HG03457 (cell line): ENCODE data around the gene LIF.
A peak's percentile ranks its signal among the peaks of the same experiment; 100 is the strongest.

ENCODE experiments used
- ATAC-seq: cut with Tn5 transposase; IDR thresholded peaks from one replicate; pipeline ENCODE4 v1.9.1; 2021; ENCODE audit warnings: moderate number of reproducible peaks; ENCODE audit not compliant: unreplicated experiment

The LIF gene

DNA sequence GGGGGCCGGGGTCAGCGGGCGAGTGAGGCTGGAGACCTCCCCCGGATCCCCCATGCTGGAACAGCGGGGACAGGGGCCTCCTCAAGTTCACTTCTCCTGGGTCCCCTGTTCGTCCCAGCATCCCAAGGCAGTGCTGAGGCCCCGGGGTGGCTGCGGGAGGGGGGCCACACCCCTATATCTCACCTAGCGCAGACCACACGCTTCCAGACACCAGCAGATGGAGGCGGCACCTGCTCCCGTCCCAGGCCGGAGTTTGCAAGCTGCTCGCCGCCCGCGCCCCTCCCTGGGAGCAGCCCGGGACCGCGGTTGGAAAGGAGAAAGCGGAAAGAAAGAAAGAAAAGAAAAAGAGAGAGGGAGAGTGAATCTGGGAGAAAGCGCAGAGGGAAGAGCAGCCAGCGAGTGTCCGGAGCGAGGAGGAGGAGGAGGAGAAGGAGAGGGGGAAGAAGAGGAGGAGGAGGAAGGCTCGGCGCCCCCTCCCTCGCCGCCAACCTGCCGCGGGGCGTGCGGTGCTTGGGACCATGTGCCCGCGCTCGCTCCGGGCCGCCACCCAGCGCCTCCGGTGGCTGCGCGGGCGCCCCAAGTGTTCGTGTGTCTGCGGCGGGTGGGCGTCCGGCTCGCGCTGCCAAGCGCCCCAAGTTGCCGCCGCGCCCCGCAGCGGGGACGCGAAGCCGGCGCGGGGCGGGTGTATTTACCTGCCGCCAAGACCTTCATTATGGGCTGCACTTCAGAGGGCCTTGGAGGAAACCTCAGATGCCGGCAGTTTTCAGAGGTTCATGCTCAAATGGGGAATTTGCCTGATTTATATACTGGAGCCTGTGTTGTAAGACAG, at the start of gene LIF:
LIF (minus strand) TSS at position 775 of the 829 bp plus-strand sequence; CDS start at position 711, 64 bp downstream.
- ATAC-seq: no peak

DNA sequence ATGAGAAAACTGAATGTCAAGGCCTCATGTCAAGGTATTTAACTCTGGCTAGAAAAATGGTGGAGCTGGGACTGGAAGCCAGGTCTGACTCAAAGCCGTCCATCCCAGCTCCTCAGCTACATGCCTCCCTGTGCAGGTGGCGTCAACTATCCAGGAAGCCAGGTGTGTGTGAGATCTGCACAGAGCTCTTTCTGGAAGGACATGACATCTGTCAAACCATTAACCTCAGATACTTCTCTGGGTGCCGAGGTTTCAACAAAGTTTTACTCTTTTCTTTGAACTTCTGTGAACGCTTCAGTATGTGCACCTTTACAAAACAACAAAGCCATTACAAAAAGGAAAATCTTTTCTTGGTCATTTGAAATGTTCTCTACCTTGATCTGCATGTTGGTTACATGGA, 49.8 kb upstream of the LIF start:
- ATAC-seq: no peak

DNA sequence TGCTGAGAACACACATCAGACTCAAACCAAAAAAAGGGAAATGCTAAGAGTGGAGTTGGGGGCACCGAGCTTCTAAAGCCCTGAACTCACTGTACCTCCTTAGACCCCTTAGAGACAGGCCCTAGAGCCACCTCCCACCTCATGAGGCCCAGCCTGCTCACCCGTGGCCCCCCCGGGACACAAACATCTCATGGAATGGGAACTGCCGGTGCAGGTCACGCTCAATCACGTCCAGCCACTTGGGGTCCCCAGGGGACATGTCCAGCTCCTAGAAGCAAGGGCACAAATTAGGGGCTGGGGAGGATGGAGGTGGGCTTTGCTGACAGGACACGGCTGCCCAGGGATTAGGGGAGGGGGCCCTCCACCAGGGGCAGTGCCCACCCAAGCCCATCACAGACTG, 49.0 kb upstream of the LIF start:
- ATAC-seq: no peak

DNA sequence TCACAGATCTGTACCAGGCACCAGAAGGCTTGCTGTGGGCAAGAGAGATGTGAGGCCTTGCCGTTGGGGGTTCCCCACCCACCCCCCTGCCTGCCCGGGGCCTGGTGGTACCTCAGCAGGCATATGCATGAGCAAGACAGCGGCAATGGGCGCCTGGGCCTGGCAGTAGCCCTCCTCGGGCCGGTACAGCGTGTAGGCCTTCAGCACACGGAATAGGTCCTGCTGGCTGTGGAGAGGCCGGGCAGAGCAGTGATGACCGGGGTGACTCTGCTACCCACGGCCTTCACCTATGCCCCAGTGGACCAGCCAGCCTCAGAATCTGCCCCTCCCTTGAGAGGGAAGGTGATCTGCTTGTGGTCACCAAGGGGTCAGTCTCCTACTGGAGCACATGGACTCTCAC, 48.3 kb upstream of the LIF start:
- no peak for ATAC-seq

DNA sequence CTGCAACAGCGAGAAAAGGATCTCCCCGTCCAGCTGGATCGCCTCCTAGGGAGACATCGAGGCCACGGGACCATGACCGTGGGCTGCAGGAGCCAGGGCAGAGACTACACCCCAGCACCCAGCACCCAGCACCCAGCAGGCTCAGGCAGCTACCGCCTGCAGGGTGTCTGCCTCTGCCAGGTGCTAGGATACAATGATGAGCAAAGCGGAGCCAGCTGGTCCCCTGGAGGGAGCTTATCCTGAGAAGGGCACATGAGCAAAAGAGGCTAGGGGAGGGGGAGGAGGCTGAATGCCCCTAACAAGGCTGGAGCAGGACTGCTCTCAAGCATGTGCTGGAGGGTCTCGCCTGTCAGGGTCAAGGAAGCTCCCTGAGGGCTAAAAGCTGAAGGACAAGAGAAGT, 47.5 kb upstream of the LIF start:
- no peak for ATAC-seq

DNA sequence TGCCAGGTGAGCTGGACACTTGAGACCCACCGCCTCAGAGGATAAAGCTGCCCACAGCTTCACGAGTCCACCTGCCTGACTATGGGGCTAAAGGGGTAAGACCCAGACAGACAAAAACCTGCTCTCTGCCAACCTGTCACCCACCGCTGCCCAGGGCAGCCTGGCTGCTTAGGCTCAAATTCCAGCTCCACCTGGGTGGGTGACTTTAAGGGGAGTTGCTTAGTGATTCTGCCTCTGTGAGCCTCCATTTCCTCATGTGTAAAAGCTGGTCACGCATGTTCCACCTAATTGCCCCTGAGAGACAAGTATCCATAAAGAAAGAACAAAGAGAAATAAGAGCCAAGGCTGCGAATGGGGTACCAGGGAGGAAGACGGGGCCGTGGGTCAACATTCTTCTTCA, 46.5 kb upstream of the LIF start:
- ATAC-seq: no peak

DNA sequence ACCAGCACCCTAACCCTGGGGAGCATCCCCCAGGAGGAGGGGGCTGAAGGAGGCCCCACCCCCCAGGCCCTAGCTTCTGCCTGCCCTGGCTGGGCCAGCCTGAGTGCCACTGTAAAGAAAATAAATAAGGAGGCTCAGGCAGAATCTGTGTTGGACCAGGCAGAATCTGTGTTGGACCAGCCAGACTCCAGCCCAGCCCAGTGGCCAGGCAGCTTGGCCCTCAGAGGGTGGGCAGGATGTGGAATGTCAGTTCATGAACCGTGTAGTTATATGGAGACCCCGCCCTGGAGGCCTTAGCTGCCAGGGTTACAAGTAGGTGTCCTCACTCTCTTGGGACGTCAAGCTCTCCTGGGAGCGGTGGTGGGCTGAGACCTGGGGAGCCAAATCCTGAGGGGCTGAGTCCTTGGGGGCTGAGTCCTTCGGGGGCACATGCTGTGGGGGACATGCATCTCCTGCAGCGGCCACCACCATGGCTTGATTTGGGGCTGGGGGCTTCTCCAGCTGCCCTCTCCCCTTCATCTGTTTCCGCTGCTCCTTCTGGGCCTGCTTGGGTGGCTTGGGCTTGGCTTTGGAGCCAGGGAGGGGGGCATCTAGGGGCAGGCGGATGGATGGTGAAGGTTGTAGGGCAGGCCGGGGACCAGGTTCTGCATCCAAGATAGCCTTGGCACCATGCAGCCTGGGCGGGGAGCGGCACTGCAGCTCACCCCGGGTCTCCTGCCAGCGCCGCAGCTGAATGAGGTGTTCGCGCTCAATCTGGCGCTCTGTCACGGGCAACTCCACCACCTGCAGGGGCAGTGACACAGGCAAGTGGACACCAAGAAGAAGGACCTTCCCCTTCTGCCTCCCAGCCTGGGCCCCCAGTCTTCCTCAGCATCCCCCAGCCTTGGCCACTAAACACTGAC, 45.8 kb upstream of the LIF start:
- no peak for ATAC-seq

DNA sequence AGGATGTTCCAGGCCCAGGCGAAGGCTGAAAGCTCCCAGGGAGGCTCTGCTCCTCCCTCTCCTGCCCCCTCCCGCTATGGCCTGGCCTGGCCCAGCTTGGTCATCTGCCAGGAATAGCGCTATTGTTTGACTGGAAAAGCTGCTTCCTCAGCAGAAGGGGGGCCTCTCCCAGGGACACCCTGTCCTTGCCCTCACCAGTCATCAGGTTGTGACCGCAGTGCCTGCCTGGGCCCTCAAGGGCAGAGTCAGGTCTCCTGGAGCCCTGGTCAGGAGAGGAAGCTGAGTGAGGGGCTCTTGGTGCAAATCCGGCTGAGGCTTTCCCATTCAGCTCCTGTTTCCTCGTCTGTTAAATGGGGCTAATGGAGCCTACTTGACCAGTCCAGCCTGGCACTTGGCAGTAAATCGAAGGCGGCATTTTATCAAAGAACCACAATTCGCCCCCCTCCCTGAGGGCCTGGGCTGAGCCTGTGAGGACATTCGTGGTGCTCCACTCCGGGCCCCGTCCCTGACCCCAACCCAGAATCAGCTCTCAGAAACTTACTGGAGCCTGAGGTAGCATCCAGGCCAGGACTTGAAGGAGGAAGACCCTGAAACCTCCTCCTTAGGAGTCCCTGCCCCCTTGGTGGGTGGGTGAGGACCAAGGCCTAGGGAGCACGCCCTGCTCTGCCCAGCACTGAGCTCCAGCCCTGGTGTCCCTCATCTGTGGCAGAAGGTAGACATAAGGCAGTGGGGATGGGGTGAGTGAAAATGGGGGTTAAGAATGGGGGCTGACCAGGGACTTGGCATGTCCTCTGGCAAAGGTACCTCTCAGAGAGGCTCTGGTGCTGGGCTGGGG, 44.7 kb upstream of the LIF start:
- no peak for ATAC-seq

DNA sequence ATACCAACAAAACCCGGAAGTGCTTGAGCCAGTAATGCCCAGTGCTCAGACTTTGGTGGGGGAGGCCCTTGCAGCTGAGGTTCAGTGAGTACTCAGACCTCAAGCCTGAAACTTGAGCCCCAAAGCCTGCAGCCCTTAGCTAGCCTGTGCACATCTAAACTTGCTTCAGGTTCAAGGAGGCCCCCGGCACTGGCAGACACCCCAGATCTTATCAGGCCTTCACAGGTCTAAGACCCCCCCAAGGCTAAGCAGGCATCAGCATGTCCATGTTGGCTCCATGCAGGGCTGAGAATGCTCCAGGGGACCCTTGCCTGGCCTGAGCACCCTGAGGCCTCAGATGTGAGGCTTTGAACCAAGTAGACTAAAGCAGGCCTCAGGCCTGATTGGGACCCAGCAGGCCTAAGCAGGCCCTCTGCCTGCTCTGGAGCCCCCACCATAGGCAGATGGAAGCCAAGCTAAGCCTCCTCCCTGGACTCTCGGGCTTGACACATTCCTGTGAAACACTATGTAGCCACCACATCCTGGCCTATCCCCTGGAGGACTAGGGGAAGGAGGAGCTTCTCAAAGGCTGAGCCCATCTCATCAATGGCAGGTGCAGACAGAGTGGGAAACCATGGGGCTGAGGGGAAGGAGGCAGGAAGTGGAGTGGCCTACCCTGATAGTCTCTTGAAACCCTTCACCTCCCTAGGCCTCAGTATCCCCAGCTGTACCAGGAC, 43.9 kb upstream of the LIF start:
- ATAC-seq: no peak

DNA sequence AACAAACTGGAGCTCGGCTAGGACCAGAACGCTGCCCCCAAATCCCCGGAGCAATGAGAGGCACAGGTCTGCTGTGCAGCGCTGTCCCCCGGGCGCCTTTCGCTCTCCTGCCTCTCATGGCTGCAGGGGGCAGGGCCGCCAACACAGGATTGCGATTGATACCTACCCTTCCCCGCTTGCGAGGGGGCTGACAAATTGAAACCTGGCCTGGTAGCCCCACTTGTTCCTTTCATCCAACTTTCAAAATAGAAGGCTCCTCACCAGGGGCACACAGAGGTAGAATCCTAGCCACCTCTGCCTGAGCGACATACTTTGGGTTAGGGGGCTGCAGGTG, 43.4 kb upstream of the LIF start:
- peak; percentile 5 for ATAC-seq

DNA sequence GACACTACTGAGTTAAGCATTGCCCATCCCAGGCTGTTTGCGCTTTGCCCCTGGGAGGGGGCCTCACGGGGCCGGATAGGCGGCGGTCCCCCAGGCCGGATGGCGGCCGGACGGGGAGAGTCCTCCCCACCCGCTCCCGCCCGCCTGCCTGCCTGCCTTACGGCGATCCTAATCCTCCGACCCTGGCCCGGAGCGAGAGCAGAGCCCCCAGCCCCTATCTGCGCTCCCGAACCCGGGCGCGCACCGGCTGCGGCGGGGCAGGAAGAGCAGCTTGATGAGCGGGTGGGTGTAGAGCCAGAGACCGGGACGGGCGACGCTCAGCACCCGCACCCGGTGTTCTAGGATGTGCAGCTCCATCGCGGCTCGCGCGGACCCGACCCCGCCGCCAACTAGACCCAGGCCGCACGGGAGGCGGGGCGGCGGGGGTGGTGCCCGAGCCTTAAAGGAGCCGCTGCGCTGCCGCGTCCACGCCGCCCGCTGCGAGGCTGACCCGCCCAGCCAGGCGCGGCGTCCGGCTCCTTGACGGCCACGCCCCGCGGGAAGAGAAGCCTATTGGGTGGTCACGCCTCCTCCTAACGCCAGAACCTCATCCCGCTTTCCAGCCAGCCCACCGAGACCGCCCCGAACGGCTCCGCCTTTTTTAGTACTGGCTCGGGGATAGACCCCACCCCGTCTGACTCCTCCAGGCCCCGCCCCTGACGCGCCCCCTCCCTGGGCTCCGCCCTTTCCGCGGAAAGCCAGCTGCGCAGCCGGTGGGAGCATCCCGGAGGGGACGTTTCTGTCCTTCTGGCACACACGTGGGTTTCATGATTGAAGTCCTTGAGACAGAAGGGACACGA, 42.8 kb upstream of the LIF start, which contains the start of gene CASTOR1:
CASTOR1 (minus strand) TSS at position 365 of the 839 bp plus-strand sequence; CDS start at position 357, 8 bp downstream.
- ATAC-seq: peak; percentile 54

DNA sequence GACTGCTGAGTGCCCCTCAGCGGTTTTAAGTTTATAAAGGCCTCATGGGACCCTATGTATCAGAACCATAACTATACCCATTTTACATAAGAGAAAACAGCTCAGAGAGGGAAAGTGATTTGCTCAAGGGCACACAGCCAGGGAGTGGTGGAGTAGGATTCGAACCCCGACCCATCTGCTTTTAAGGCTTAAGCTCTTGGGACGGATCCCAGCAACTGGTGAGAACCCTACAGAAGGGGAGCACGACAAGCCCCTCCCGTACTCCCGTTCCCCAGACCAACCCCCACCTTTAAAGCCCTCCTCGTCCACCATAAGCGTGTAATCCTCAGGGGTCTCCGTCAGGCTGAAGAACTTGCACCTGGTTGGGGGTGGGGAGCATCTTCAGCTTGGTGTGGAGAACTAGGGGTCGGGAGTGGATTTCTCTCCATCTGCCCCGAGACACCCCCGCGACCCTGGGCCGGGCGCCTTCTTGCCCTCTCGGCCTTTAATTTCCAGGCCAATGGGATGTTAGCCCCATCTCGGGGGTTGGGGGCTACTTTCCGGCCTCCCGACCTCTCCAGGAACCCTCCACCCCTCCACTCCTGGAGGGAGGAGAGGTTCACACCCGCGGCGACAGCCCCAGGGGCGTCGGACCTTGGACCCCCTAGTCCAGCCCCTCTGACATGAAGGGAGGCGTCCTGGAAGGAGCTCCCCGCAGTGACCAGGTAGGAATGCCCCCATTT, 42.0 kb upstream of the LIF start:
- no peak for ATAC-seq

DNA sequence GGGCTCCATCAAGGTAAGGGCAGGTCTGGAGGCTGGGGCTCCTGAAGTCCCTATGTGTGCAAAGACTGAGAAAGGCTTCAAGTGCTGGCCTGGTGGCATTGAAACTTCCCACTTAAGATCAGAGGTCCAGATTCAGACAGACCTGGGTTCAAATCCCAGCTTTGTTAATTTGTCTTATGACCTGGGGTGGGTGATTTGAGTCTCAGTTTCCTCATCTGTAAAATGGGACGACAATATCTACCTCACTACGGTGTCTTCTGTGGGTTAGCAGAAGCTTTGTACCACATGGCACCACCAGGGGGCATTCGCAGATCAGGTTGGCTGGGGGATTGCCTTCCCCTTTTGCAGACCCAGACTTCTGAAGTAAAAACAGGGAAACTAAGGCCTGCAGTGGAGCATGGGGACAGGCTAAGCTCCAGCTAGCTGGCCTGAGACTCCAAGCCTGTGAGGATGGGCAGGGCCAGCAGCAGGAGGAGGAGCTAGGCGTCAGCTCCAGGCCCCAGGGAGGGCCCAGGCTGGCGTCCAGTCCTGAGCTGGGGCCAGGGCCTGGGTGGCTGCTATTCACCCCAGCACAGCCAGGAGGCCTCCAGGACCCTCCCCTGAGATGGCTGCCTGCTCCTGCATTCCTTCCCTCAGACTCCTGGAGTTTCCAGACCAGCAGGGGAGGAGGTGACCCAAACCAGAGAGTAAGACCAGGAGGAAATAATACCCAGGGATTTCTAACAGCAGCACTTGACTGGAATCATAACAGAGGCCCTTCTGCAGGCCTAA, 41.3 kb upstream of the LIF start:
- no peak for ATAC-seq

DNA sequence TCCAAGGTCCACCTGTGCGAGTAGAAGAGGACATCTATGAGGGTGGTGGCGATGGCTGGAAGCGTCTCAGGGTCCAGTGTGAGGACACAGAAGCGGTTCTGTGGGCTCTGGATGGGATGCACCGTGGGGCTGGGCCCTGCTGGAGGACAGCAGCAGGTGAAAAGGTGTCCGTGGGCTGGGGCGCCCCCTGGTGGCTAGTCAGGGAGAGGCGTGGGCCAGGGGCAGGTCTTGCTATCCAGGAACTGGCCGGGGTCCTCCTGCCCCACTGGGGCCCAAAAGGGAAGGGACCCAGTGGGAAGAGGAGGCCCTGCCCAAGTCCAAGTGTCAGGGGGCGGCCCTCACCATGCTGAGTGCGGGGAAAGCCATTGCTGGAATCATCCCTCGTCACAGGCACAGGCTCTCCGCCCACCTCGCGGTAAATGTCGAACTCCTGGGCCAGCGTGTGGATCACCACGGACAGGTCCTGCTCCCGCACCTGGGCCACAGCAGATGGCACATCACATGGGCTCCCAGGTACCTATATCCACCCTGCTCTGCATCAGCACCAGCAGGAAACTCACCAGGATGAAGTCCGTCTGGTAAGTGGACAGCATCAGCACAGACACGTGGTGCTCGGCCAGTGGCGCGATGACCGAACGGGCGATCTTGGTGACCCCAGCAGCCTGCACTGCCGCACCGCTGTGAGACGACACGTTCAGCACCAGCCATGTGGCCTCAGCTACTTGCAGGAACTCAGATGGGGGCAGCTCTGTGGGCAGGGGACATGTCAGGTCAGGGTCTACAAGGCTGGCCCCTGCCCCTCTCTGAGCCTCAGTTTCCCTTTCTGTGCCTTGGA, 40.5 kb upstream of the LIF start:
- ATAC-seq: no peak

DNA sequence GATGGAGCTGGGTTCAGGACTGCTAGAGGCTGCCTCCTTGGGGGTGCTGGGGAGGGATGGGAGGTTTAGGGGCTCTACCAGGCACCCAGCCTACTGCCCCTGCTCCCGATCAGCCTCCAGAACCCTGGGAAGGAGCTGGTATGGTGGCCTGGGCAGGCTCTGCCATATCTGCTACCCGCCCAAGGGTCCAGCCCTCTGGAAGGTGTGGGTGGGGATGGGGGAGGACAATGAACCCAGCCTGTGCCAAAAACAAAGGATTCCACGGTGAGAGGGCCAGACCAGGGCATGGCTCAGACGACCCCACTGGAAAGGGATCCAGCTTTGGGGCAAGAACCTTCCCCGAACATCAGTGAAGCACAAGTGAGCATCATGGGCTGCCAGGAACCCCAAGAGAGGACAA, 39.8 kb upstream of the LIF start:
- no peak for ATAC-seq

DNA sequence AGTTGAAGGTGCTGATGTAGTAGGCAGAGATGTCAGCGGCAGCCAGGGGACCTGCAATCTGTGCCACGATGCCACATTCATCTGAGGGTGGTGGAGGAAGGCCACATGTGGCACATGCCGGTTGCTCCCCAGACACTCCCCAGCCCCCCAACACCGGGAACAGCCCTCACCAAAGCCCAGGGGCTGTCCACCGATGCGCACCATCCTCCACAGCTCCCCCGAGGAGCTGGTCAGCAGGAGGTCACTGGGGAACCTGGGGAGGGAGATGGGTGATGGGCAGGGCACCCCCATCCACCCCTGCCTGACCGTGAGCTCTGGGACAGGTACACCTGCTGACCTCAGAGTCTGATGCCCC, 39.3 kb upstream of the LIF start:
- no peak for ATAC-seq

DNA sequence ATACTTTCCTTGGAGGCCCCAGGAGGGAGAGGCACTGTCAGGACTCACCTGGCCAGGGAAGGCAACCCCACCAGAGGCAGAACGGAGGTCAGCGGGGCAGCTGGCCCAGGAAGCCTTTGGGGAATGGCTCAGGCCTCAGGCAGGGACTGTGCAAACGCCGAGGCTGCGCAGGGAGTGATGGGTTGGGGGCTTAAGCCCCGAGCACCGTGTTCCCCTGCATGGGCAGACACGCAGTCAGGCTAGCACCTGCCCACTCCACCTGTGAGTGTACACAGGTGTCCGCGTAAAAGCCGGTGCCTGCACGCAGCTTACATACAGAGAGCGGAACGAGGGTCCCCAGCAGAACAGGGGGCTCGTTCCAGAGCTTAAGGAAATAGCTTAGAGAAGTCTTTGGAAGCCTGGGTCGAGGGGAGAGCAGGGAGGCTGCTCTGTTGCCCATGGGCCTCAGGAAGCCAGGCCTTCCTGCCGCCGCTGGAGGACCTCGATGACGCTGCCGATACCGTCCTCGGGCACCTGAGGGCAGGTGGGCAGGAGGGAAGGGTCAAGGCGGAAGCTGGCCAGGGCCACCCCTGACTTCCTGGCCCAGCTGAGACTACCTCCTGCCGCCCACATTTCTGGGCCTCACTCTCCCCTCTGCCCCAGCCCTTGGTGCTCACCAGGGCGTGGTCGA, 38.8 kb upstream of the LIF start:
- ATAC-seq: no peak
